ENCODE measurements around the gene STARD13.

The STARD13 gene

GRCh38 chr13:33285420-33286124, at the start of gene STARD13:
TSS of gene STARD13 (minus strand) at chr13:33285755. CDS start at chr13:33285638, 117 bp downstream.
- DNase-seq, result peak; percentile 10

- DNase-seq, result no peak
These were observed 49.3 kb upstream of the STARD13 start for GRCh38 chr13:33334831-33335230.

GRCh38 chr13:33331962-33332361, 46.4 kb upstream of the STARD13 start:
- no peak for DNase-seq

- DNase-seq, result no peak
These were observed 44.9 kb upstream of the STARD13 start for GRCh38 chr13:33330483-33330882.

- no peak for DNase-seq
These were observed 43.1 kb upstream of the STARD13 start for GRCh38 chr13:33328701-33329100.

GRCh38 chr13:33326723-33327122, 41.2 kb upstream of the STARD13 start:
- no peak for DNase-seq

GRCh38 chr13:33326246-33326645, 40.7 kb upstream of the STARD13 start:
- no peak for DNase-seq

GRCh38 chr13:33323801-33324510, 38.4 kb upstream of the STARD13 start:
- DNase-seq, result no peak

- DNase-seq, result no peak
These were observed 37.6 kb upstream of the STARD13 start for GRCh38 chr13:33322965-33323668.

- no peak for DNase-seq
These were observed 36.9 kb upstream of the STARD13 start for GRCh38 chr13:33322543-33322809.

- DNase-seq, result no peak
These were observed 36.4 kb upstream of the STARD13 start for GRCh38 chr13:33321686-33322542.

- no peak for DNase-seq
These were observed 34.3 kb upstream of the STARD13 start for GRCh38 chr13:33319859-33320258.

GRCh38 chr13:33318744-33319143, 33.2 kb upstream of the STARD13 start:
- no peak for DNase-seq

- DNase-seq, result no peak
These were observed 32.5 kb upstream of the STARD13 start for GRCh38 chr13:33318037-33318436.

GRCh38 chr13:33316890-33317289, 31.3 kb upstream of the STARD13 start:
- no peak for DNase-seq

GRCh38 chr13:33313504-33313903, 27.9 kb upstream of the STARD13 start:
- DNase-seq, result no peak

GRCh38 chr13:33312861-33313212, 27.3 kb upstream of the STARD13 start:
- no peak for DNase-seq

- no peak for DNase-seq
These were observed 26.8 kb upstream of the STARD13 start for GRCh38 chr13:33312150-33312860.

GRCh38 chr13:33311040-33311439, 25.5 kb upstream of the STARD13 start:
- DNase-seq, result no peak

GRCh38 chr13:33310245-33311038, 24.9 kb upstream of the STARD13 start:
- no peak for DNase-seq

- no peak for DNase-seq
These were observed 23.3 kb upstream of the STARD13 start for GRCh38 chr13:33308863-33309262.

- no peak for DNase-seq
These were observed 22.3 kb upstream of the STARD13 start for GRCh38 chr13:33307843-33308242.

Measured in activated CD4-positive, alpha-beta T cell treated with anti-CD3 and anti-CD28 coated beads, Interleukin-10, Interleukin-2, amounts not matched to agents 100 ng/mL and 50 ng/mL, durations not matched to agents 16 hours and 8 hours (primary cell).